Cardiac fibroblast (primary cell): ENCODE results near the gene CEND1.

Source experiments
- DNase-seq, 2 donors: peaks; one replicate each; pipeline versions ENCODE4 v3.0.0 to v3.0.0-alpha.2; 2010; ENCODE audit warnings: low read depth in 2 of 2
- H3K4me3 ChIP-seq, 2 donors: replicated peaks in 1 of 2; 1 replicate in 1 of 2; 2 replicates in 1 of 2; pipeline ENCODE4 v1.5.1; 2011; ENCODE audit warnings: low read depth in 2 of 2, low read length in 2 of 2, mild to moderate bottlenecking in 2 of 2, moderate library complexity in 1 of 2
- TF ChIP-seq, protein P1 (sequence below): IDR thresholded peaks from one replicate; pipeline ENCODE4 v1.5.1; 2011; ENCODE audit warnings: low read depth, mild to moderate bottlenecking, low read length, inconsistent platforms

Gene CEND1

DNA sequence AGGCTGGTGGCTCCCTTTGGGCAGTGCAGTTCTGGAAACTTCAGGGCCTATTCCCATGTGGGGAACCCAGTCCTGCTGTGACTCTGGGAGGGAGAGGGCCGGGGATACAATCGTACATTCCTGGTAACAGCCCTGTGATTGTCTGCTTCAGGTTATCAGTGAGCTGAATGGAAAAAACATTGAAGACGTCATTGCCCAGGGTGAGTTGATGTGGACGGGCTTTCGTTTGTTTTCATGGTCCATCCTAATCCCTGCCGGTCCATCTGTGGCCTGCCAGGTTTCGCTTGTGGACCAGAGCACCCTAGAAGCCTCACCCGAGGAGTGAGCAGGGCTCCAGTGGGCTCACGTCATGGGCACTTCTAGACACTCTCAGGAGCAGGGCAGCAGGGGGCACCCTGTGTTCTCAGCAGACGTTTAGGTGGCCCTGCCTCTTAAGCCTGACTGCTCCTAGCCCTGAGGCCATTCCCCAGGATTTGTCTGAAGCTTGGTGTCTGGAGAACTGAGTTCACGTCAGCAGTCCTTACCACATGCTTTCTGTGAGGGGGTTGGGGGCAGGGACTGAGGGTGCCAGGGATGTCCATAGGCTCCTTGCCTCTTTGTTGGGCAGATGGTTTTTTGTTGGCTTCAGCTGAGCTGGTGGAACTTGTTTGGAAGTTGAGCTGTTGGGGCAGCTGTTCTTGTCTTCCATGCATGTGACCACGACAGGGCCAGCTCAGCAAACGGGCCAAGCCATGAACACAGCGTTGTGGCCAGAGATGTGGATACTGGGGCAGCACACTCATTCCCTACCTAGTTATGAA lies 21.8 kb upstream of the CEND1 start:
- TF ChIP-seq, protein P1, sequence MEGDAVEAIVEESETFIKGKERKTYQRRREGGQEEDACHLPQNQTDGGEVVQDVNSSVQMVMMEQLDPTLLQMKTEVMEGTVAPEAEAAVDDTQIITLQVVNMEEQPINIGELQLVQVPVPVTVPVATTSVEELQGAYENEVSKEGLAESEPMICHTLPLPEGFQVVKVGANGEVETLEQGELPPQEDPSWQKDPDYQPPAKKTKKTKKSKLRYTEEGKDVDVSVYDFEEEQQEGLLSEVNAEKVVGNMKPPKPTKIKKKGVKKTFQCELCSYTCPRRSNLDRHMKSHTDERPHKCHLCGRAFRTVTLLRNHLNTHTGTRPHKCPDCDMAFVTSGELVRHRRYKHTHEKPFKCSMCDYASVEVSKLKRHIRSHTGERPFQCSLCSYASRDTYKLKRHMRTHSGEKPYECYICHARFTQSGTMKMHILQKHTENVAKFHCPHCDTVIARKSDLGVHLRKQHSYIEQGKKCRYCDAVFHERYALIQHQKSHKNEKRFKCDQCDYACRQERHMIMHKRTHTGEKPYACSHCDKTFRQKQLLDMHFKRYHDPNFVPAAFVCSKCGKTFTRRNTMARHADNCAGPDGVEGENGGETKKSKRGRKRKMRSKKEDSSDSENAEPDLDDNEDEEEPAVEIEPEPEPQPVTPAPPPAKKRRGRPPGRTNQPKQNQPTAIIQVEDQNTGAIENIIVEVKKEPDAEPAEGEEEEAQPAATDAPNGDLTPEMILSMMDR = no peak
- H3K4me3 ChIP-seq = peak overlapping the region in 1 of 2 donors; percentile 96

GRCh38 chr11:810040-810567 lies 20.2 kb upstream of the CEND1 start:
- TF ChIP-seq, protein P1 = no peak
- DNase-seq = no peak
- peak overlapping the region; percentile 95 to 96 for H3K4me3 ChIP-seq

More for the DNA sequence above, 21.8 kb upstream of the CEND1 start:
- peak in 1 of 2 donors; percentile 46 for DNase-seq

- peak within 1 kb of the TSS; percentile 95 to 96 for H3K4me3 ChIP-seq
- TF ChIP-seq, protein P1 = no peak
- peak; percentile 98 for DNase-seq
These were observed 19.6 kb upstream of the CEND1 start, which contains the start of gene RPLP2 for GRCh38 chr11:809287-810039. Gene RPLP2 (plus strand): TSS chr11:809967. CDS start chr11:810235, 268 bp downstream.

DNA sequence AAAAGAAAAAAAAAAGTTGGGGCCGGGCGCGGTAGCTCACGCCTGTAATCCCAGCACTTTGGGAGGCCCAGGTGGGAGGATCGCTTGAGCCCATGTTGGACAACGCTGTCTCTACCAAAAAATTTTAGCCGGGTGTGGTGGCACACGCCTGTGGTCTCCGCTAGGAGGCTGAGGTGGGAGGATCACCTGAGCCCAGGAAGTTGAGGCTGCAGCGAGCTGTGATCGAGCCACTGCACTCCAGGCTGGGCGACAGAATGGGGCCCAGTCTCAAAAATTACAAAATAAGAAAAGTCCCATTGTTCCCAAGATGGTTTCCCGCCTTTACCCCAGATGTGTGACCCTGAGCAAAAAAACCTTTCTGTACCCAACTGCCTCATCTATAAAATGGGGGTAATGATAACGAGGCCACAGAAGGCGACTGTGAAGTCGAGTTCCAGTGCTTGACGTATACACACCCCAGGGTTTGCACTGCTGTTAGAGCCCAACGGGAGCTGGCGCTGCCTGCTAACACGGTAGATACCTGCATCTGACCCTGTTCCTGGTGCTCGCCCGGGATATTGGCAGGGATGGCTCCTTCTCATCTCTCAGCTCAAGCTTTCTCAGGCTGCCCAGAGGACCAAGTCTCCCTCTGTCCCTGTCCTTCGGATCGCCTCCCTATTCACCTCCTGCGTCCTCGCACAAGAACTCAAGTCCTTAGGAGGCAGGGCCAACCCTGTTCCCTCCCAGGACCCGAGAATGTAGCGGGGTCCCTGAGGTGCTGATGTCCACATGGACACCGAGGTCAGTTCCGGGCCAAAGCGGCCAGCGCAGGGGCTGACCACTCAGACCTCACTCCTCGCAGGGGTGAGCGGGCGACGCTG lies 18.8 kb upstream of the CEND1 start:
- TF ChIP-seq, protein P1 = no peak
- peak overlapping the region; percentile 95 to 96 for H3K4me3 ChIP-seq
- DNase-seq = no peak

- H3K4me3 ChIP-seq = peak overlapping the region; percentile 56 to 57
- TF ChIP-seq, protein P1 = no peak
- DNase-seq = no peak
These were observed 14.7 kb upstream of the CEND1 start for GRCh38 chr11:804599-804964.
